ENCODE results near the gene PAQR7.

Gene PAQR7, protein sequence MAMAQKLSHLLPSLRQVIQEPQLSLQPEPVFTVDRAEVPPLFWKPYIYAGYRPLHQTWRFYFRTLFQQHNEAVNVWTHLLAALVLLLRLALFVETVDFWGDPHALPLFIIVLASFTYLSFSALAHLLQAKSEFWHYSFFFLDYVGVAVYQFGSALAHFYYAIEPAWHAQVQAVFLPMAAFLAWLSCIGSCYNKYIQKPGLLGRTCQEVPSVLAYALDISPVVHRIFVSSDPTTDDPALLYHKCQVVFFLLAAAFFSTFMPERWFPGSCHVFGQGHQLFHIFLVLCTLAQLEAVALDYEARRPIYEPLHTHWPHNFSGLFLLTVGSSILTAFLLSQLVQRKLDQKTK

DNA sequence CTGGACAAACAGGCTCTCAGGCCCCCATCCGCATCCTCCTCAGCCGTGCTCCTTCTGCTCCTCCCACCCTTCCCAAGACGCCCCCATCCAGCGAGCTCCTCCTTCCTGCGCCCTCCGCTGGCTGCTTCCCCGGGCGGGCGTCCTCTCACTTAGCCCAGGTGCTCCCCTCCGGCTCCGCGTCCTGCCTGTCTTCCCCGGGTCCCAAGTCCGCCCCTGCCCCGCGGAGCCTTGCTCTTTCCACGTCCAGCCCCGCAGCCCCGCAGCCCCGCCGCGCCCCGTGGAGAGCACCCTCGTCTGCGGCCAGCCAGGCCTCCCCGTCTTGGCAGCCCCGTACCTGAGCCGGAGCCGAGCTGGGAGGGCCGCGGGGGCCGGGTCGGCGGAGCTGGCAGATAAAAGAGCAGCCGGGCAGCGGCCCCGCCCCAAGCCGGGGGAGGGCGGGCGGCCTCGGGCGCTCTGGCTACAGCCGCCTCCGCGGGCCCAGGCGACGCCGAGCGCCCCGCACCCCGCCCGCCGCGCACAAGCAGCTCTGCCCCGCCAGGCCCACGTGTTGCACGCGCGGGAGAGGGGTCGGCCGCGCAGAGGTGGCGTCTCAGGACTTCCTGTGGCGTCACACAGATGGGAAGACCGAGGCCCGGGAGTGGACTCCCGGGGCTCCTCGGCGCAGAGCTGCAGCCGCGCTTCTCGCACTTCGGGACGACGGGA, at the start of gene PAQR7:
Gene PAQR7 (minus strand): TSS at position 555 of the 702 bp plus-strand sequence. CDS start 11,869 bp downstream, outside the sequence.
- no peak for FAIRE-seq

DNA sequence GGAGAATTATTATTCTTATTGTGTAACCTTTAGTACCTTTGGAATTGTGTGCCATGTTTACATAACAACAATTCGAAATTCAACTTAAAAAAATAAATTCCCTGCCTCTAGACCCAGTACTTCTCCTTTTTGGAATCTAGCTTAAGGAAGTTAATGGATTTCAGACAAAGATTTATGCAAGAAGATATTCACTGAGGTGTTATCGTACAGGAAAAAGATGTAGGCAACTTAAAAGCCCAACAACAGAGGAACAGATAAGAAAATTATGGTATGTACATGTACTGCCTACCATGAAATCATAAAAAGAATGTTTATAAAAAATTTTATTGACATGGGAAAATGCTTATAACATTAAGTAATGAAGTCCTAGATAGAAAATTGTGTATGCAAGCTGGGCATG, 48.9 kb upstream of the PAQR7 start:
- FAIRE-seq, result no peak

- FAIRE-seq, result no peak
These were observed 47.6 kb upstream of the PAQR7 start for GRCh38 chr1:25922971-25923552.

DNA sequence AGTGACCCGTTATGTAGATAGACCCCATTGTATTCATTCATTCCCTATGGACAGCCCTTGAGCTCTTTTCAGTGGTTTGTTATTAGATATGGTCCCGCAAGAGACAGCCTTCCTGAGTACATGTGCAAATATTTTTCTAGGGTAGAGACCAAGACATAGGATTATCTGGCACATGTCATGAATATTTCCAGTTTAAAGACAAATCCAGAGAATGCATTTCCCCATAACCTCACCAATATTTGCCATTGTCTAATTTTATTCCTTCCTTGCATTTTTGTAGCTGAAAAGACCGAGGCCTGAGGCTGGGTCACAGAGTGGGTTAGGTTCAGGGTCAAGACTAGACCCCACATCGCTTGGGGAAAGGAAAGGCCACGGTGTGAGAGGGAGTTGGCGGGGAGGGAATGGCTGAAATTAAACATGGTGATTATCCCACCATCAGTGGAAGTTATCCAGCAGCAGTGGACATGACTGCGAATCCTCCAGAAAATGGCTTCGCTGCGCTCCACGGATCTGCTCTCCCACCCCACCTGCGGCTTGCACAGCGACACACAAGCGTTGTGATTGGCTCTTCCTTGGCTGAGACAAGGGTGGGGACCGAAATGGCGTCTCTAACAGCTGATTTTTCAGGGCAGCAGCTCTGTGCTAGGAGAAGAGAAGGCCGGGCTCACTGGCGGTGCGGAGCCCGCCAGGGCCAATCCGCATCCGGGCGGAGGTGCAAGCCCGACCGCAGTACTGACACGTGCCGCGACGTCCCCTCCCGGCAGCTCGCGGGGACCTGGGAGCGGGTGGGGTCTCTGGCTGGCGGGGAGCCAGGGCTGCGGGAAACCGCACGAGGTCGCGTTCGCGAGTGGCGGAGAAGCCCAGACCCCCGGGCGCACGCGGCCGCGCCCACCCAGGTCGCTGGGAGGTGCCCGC, 46.8 kb upstream of the PAQR7 start:
- no peak for FAIRE-seq

DNA sequence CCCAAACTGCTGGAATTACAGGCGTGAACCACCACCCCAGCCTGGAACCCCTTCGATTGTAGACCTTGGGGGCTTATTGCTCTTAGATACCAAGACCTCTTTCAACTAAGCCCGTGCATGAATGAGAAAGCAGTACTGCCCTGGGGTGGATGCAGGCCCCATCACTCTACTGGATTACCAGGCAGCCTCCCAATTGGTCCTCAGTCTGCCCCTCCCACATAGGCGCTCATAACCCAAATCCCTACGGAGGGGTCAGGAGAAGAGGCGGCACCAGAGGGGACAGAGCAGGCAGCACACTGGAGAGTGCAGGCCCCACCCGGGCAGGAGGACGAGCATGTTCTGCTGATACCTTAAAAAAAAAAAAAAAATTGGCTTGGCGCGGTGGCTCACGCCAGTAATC, 43.1 kb upstream of the PAQR7 start:
- FAIRE-seq, result no peak

- FAIRE-seq, result no peak
These were observed 42.5 kb upstream of the PAQR7 start for GRCh38 chr1:25917996-25918395.

DNA sequence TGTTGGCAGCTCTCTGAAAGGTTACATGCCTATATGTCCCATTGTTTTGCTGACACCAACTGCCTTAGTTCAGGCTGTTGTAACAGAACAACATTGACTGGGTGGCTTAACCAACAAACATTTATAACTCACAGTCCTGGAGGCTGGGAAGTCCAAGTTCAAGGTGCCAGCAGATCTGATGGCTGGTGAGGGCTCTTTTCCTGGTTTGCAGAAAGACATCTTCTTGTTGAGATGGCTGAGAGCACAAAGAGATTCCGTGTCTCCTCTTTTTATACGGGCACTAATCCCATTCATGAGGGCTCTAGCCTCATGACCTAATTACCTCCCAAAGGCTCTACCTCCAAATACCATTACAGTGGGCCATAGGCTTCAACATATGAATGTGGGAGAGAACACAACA, 41.0 kb upstream of the PAQR7 start:
- no peak for FAIRE-seq

DNA sequence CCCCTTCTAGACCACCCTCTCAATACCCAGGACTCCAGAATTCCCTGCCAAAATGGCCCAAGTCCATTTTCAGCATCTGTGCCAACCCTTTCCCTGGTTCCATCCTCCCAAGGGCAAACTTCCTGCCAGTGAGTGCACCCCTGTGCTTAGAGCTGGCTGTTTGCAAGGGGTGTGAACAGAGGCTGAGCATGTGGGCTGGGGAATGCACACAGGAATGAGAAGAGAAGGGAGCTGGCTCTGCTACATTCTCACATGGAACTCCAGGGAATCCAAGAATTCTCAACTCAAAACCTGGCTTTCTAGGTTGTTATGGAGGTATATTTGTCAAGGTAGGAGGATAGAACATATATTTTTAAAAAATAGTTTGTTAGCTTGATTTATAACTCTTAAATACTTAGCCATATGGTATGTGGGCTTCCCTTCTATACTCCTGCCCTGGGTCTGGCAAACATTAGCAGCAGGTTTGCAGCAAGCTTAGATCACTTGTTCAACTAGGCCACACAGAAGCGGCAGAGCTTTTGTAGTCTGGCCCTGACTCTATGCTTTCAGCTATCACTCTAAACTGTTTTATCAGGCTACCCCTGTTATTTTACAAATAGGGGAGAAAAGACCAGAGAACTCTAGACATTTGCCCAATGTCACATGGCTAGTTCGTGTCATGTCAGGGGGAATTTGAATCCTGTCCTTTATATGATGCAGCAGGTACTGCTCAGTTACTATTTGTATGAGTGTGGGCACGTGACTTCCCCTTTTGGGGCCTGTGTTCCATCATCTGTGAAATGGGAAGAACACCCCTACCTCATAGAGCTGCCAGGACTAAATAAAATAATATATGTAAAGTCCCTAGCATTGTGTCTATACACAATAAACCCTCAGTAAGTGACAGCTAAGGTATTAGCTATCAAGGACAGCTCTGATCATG, 38.8 kb upstream of the PAQR7 start:
- FAIRE-seq, result no peak

DNA sequence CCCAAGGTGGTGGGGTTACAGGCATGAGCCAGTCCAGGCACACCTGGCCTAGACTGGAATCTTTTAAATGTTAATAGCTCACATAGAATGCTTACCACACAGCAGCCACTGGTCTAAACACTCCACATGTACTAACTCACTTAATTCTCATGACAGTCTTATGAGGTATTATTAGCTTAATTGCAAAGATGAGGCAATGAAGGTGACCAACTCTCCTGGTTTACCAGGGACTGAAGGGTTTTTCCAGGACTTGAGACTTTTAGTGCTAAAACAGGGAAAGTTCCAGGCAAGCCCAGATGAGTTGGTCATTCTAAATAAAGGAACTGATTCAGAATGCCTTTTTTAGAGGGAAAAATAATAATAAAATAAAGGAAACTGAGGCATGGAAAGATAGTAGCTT, 37.7 kb upstream of the PAQR7 start:
- no peak for FAIRE-seq

DNA sequence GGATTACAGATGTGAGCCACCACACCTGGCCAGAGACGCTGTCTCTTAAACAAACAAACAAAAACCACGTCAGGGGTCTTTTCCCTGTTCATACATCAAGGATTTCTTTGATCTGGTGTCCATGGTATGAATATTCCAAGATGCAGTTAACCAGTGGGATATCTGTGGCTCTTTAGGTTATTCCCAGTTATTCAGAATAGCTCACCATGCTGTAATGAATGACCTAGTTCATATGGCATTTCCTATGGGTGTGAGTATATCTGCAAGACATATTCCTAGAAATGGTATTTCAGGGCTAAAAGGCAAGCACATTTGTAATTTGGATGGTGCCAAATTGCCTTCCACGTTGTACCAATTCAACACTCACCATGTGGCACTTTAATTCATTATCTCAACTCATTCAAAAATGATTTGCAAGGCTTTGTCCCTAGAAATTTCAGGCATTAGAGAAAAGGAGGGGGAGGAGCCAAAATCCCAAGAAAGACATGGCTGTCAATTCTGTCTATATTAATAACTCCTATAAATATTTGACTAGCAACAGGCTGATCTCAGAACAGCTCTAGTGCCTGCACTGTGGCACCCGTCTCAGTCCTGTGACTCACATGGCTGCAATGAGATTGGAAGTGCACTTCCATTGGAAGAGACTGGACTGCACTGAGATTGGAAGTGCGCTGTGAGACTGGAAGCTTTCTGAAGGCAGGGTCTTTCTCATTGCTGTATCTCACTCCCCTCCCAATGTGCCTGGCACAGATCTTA, 36.7 kb upstream of the PAQR7 start:
- FAIRE-seq, result no peak

GRCh38 chr1:25911162-25911561, 35.7 kb upstream of the PAQR7 start:
- no peak for FAIRE-seq

- no peak for FAIRE-seq
These were observed 33.5 kb upstream of the PAQR7 start for GRCh38 chr1:25909040-25909439.

DNA sequence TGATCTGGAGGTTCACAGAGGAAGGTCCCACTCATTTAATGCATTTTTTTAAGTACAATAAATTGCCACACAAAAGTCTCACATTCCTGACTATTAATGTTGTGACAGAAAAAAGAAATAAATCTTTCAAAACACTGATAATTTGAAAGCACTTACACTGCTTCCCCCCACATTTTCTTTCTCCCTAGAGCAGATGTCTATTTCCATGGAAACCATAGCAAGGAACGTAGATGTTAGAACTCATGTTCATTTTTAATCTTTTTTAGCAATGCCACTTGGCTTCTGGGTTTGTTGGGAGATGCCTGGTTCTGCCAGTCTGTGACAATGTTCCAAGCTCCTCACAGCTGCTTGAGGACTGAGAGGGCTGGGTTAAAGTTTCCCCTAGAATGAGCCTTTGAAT, 32.7 kb upstream of the PAQR7 start:
- FAIRE-seq, result no peak

DNA sequence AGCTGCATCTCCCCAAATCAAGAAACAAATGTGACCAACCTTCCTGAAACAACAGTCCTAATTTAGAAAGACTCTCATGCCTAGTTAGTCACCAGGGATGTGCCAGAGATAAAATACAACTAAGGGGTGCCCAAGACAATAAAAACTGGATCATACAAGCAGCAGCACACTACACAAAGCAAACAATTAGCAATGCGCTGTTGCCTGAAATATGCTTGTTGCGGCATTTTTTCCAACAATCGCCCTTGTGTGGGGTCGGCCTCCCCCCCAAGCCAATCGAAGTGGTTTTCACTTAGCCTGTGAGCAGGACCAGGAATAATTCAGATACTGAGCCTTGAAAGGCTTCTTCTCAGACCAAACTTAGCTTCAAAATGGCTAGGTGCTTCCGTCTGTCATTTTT, 32.1 kb upstream of the PAQR7 start:
- no peak for FAIRE-seq

DNA sequence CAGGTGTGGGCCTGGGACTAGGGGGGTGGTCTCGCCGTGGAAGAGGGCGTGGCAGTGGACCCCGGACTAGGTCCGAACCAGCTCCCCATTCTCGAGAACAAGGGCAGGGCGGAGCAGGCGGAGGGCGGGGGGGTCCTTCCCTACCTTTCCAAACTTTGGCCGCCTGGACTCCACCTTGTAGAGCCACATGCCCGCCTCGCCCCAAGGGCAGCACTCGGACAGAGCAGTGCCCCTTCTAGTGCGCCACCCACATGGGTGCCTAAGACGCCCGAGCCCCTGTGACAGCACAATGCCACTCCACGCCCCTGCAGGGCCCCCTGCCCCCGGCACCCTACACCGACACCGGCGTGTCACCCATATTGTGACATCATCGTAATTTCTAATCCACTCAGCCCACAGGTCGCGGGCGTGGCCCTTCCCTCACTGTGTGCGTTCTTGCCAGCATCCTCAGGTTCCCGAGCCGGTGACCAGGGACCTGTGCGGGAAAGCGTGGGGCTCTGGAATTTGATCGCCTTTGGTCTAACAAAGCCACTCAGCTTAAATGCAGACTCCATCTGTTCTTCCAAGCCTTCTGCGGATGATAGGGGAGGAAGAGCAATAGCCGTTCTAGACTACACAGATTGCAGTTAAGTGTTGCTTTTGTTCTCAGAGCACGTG, 31.3 kb upstream of the PAQR7 start:
- no peak for FAIRE-seq

- FAIRE-seq, result no peak
These were observed 30.5 kb upstream of the PAQR7 start, which contains the start of gene STMN1 for GRCh38 chr1:25905680-25906643. Gene STMN1, minus strand, starts transcription at chr1:25906419. Its CDS starts 1,743 bp downstream, at chr1:25904676.

GRCh38 chr1:25904943-25905679, 29.6 kb upstream of the PAQR7 start:
- FAIRE-seq, result no peak

GRCh38 chr1:25903986-25904385, 28.5 kb upstream of the PAQR7 start:
- no peak for FAIRE-seq

Measured in islet of Langerhans (tissue), 1 donor.